DND-41 (cell line): ENCODE data around the gene LCTL.

Experiments
- ATAC-seq: fragments of 200-7000 bp; cut with Tn5 transposase; 3 replicates; pipeline ENCODE4 v1.9.1; 2021; ENCODE audit warnings: low read depth; ENCODE audit not compliant: insufficient read depth
- DNase-seq: peaks from one replicate; pipeline ENCODE4 v3.0.0-alpha.2; 2020
- H2AFZ ChIP-seq: 2 replicates; pipeline ENCODE4 v1.6.0; 2012; ENCODE audit warnings: low read depth, low read length
- H3K27ac ChIP-seq: 2 replicates; pipeline ENCODE4 v1.5.1; 2012; ENCODE audit warnings: low read length, inconsistent platforms
- H3K27me3 ChIP-seq: fragments of 200-600 bp; sonication (generic); 2 replicates; pipeline ENCODE4 v1.6.0; 2012; ENCODE audit warnings: low read length, mild to moderate bottlenecking, inconsistent platforms; ENCODE audit not compliant: insufficient read depth, poor library complexity
- H3K36me3 ChIP-seq: 2 replicates; pipeline ENCODE4 v1.5.1; 2012; ENCODE audit warnings: low read length, inconsistent platforms; ENCODE audit not compliant: insufficient read depth
- H3K4me1 ChIP-seq: 2 replicates; pipeline ENCODE4 v1.5.1; 2012; ENCODE audit warnings: mild to moderate bottlenecking, low read length; ENCODE audit not compliant: insufficient read depth
- H3K4me2 ChIP-seq: 2 replicates; pipeline ENCODE4 v1.6.0; 2012; ENCODE audit warnings: mild to moderate bottlenecking, moderate library complexity, low read length, inconsistent platforms; ENCODE audit not compliant: insufficient read depth
- H3K4me3 ChIP-seq, 2 experiments: fragments of 200-600 bp in 1 of 2; shearing (Covaris generic) in 1 of 2; 2 replicates each; pipeline ENCODE4 v1.5.1; 2012 to 2016; ENCODE audit warnings: inconsistent platforms in 2 of 2, low read length in 2 of 2, mild to moderate bottlenecking in 2 of 2, low read depth in 1 of 2, moderate library complexity in 1 of 2
- H3K79me2 ChIP-seq: 2 replicates; pipeline ENCODE4 v1.6.0; 2012; ENCODE audit warnings: low read length, inconsistent platforms; ENCODE audit not compliant: insufficient read depth
- H3K9ac ChIP-seq: 2 replicates; pipeline ENCODE4 v1.6.0; 2012; ENCODE audit warnings: low read depth, mild to moderate bottlenecking, inconsistent platforms, low read length, moderate library complexity
- H3K9me3 ChIP-seq: 2 replicates; pipeline ENCODE4 v1.5.1; 2012; ENCODE audit warnings: low read length, moderate library complexity, mild to moderate bottlenecking, inconsistent platforms; ENCODE audit not compliant: insufficient read depth, severe bottlenecking
- H4K20me1 ChIP-seq: 2 replicates; pipeline ENCODE4 v1.6.0; 2012; ENCODE audit warnings: low read length; ENCODE audit not compliant: insufficient read depth
- EZH2 ChIP-seq: IDR thresholded peaks from 3 replicates; pipeline ENCODE4 v1.6.1; 2012; ENCODE audit warnings: borderline replicate concordance, low read depth, mild to moderate bottlenecking, moderate library complexity, low read length, inconsistent platforms; ENCODE audit not compliant: severe bottlenecking
- TF ChIP-seq, protein P1 (sequence below): IDR thresholded peaks from 2 replicates; pipeline ENCODE4 v1.5.1; 2012; ENCODE audit warnings: borderline replicate concordance, low read length, moderate library complexity, mild to moderate bottlenecking; ENCODE audit not compliant: poor library complexity, severe bottlenecking; ENCODE audit errors: extremely low read depth

Gene LCTL

DNA sequence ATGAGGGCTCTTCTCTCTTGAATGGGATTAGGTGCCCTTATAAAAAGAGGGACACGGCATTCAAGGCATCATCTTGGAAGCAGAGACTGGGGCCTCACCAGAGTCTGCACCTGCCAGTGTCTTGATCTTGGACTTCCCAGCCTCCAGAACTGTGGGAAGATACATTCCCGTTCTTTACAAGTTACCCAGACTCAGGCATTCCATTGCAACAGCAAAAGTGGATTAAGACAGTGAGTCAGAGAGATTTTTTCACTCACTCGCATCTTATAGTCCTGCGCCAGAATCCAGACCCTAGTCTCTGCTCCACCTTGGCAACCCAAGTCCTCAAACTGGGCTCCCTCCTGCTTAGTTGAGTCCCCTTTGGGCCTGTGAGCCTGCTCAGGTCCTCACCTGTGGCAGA lies 2.7 kb downstream of the LCTL start:
- ATAC-seq, result no peak
- Histone ChIP-seq H3K9ac (no peak overlapping the region), H3K4me2 (no peak overlapping the region), H3K9me3 (no peaks in the 10 kb centered on the region), H3K27me3 (no peaks in the 10 kb centered on the region), H3K4me1 (0 out of 2 replicates have a peak, but pooled peaks cover 3% of the 10 kb centered on the region), H3K36me3 (no peaks in the 10 kb centered on the region), H3K79me2 (no peaks in the 10 kb centered on the region), H3K4me3 (no peak overlapping the region), H2AFZ (no peak overlapping the region), H4K20me1 (no peaks in the 10 kb centered on the region), H3K27ac (no peak overlapping the region)
- TF ChIP-seq, protein P1, sequence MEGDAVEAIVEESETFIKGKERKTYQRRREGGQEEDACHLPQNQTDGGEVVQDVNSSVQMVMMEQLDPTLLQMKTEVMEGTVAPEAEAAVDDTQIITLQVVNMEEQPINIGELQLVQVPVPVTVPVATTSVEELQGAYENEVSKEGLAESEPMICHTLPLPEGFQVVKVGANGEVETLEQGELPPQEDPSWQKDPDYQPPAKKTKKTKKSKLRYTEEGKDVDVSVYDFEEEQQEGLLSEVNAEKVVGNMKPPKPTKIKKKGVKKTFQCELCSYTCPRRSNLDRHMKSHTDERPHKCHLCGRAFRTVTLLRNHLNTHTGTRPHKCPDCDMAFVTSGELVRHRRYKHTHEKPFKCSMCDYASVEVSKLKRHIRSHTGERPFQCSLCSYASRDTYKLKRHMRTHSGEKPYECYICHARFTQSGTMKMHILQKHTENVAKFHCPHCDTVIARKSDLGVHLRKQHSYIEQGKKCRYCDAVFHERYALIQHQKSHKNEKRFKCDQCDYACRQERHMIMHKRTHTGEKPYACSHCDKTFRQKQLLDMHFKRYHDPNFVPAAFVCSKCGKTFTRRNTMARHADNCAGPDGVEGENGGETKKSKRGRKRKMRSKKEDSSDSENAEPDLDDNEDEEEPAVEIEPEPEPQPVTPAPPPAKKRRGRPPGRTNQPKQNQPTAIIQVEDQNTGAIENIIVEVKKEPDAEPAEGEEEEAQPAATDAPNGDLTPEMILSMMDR, result no peak
- no peak for TF ChIP-seq EZH2
- DNase-seq, result no peak

DNA sequence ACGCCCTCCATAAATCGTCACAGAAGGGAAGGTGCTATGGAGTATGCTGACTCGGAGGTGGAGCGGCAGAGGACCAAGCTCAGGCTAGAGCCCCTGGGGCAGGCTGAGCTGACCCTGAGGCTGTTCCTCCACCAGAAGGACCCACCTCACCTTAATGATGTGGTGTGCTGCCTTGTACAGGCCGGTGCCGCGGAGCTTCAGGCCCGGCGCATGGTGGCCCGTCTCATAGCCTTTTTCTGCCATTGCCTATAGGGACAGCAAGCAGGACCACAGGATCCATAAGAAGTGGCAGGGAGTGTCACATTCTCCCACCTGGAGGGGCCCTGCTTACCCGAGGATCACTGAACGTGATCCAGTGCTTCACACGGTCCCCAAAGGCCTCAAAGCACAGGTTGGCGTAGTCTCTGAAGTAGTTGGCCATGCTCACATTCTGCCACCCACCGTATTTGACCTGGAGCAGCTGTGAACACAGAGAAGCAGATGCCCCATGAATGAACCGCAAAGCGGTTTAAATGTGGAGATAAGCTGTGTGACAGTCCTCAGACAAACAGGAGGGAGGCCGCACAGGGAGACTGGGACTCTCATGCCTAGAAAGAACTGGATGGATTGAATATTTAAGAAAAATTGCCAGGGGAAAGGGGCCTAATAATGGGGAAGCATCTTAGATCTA lies 4.8 kb downstream of the LCTL start:
- no peaks in the 10 kb centered on the region for H3K4me1 ChIP-seq
- no peaks in the 10 kb centered on the region for H4K20me1 ChIP-seq
- no peak overlapping the region for H3K27ac ChIP-seq
- no peak for TF ChIP-seq EZH2
- TF ChIP-seq, protein P1, result no peak
- no peak for ATAC-seq
- no peaks in the 10 kb centered on the region for H3K79me2 ChIP-seq
- DNase-seq, result no peak
- H3K27me3 ChIP-seq, result no peaks in the 10 kb centered on the region
- no peak overlapping the region for H3K4me3 ChIP-seq
- no peak overlapping the region for H3K4me2 ChIP-seq
- no peaks in the 10 kb centered on the region for H3K36me3 ChIP-seq
- H3K9me3 ChIP-seq, result no peaks in the 10 kb centered on the region
- no peak overlapping the region for H3K9ac ChIP-seq
- H2AFZ ChIP-seq, result no peak overlapping the region

DNA sequence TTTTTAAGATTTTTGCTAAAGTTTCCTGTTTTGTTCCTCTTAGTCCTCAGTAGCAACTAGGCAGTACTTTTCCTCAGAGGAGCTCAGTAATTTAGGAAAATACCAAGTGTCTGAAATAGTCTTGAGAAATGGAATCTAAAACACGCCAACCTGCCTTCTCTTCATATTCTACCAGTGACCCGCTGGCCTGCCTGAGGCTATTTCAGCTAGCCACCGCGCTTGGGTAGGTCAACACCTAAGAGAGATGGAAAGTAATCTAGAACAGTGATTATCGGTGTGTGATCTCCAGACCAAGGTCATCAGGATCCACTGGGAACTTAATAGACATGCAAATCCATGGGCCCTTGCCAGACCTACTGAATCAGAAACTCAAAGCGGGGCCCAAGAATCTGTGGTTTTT lies 7.5 kb downstream of the LCTL start:
- Histone ChIP-seq H3K4me2 (no peak overlapping the region), H4K20me1 (no peaks in the 10 kb centered on the region), H3K79me2 (no peaks in the 10 kb centered on the region), H3K9me3 (no peaks in the 10 kb centered on the region), H3K27me3 (no peaks in the 10 kb centered on the region), H3K4me1 (no peaks in the 10 kb centered on the region), H2AFZ (no peak overlapping the region), H3K36me3 (no peaks in the 10 kb centered on the region), H3K4me3 (no peak overlapping the region), H3K9ac (no peak overlapping the region), H3K27ac (no peak overlapping the region)
- TF ChIP-seq EZH2, result no peak
- DNase-seq, result no peak
- ATAC-seq, result no peak

DNA sequence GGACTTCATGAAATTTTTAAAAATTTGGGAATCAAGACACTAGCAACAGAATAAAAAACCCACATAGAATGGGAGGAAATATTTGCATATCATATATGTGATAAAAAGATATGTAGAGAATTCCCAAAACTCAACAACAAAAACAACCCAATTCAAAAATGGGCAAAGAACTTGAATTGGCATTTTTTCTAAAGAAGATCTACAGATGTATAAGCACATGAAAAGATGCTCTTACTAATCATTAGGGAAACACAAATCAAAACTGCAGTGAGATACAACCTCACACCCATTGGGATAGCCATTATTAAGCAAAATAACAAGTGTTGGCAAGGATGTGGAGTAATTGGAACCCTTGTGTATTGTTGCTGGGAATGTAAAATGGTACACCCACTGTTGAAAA lies 10.1 kb downstream of the LCTL start:
- H3K36me3 ChIP-seq, result peaks cover 3% of the 10 kb centered on the region; the same call in 1 of the 2 replicates
- H3K79me2 ChIP-seq, result no peaks in the 10 kb centered on the region
- no peaks in the 10 kb centered on the region for H3K4me1 ChIP-seq
- no peak overlapping the region for H3K9ac ChIP-seq
- no peak overlapping the region for H3K27ac ChIP-seq
- H3K9me3 ChIP-seq, result no peaks in the 10 kb centered on the region
- ATAC-seq (no peak), DNase-seq (no peak)
- no peaks in the 10 kb centered on the region for H3K27me3 ChIP-seq
- H4K20me1 ChIP-seq, result no peaks in the 10 kb centered on the region
- H3K4me3 ChIP-seq, result no peak overlapping the region
- TF ChIP-seq EZH2, result no peak
- TF ChIP-seq, protein P1, result no peak
- H3K4me2 ChIP-seq, result no peak overlapping the region
- no peak overlapping the region for H2AFZ ChIP-seq
